HEK293 (cell line): ENCODE measurements around the gene NEURL1.

Experiments
- CTCF ChIA-PET: fragments of 350-600 bp; formaldehyde crosslinking; extraction: SDS; loops from one replicate; lab custom pipeline; 2021; ENCODE audit warnings: antibody characterized with exemption; lab: Yijun Ruan, JAX
- POLR2A ChIA-PET: fragments of 300-600 bp; formaldehyde crosslinking; extraction: SDS; loops from one replicate; lab custom pipeline; 2020; ENCODE audit warnings: antibody characterized with exemption, inconsistent platforms; lab: Yijun Ruan, JAX
- H3K27ac ChIP-seq: fragments of 200-500 bp; sonication (Bioruptor generic); 2 replicates; pipeline ENCODE4 v1.5.1; 2014; ENCODE audit warnings: low read depth, low read length, control low read depth, inconsistent platforms; ENCODE audit errors: extremely low read depth
- H3K36me3 ChIP-seq, 2 experiments: fragments of 200-500 bp in 1 of 2; sonication (Bioruptor generic) in 1 of 2; 1 replicate in 1 of 2; 2 replicates in 1 of 2; pipeline ENCODE4 v1.5.1; 2014 to 2017; ENCODE audit warnings: inconsistent platforms in 2 of 2, low read length in 2 of 2; ENCODE audit not compliant: control insufficient read depth in 2 of 2, insufficient read depth in 1 of 2
- H3K4me1 ChIP-seq: fragments of 200-500 bp; sonication (Bioruptor generic); 2 replicates; pipeline ENCODE4 v1.5.1; 2014; ENCODE audit warnings: mild to moderate bottlenecking, low read length, inconsistent platforms; ENCODE audit not compliant: control insufficient read depth, insufficient read depth
- H3K4me3 ChIP-seq: 2 replicates; pipeline ENCODE4 v1.5.1; 2011; ENCODE audit warnings: low read depth, mild to moderate bottlenecking, control low read depth, low read length, moderate library complexity
- H3K9me3 ChIP-seq: fragments of 200-500 bp; sonication (Bioruptor generic); 2 replicates; pipeline ENCODE4 v1.5.1; 2014; ENCODE audit warnings: low read depth, low read length, inconsistent platforms; ENCODE audit not compliant: control insufficient read depth, insufficient read depth
- FEZF1 ChIP-seq: fragments of 450-650 bp; formaldehyde crosslinking; IDR thresholded peaks from 2 replicates; pipeline ENCODE4 v1.5.1; 2016; ENCODE audit warnings: missing biosample characterization, missing genetic modification characterization
- OVOL3 ChIP-seq: fragments of 450-650 bp; formaldehyde crosslinking; IDR thresholded peaks from 2 replicates; pipeline ENCODE4 v1.5.1; 2016; ENCODE audit warnings: missing biosample characterization, missing genetic modification characterization
- ZIC2 ChIP-seq: fragments of 450-650 bp; formaldehyde crosslinking; IDR thresholded peaks from 2 replicates; pipeline ENCODE4 v1.5.1; 2016; ENCODE audit warnings: missing biosample characterization, missing genetic modification characterization
- ZNF169 ChIP-seq: fragments of 450-650 bp; formaldehyde crosslinking; IDR thresholded peaks from 2 replicates; pipeline ENCODE4 v1.5.1; 2016; ENCODE audit warnings: missing biosample characterization, missing genetic modification characterization
- ZNF202 ChIP-seq: fragments of 450-650 bp; formaldehyde crosslinking; IDR thresholded peaks from 2 replicates; pipeline ENCODE4 v1.5.1; 2016; ENCODE audit warnings: missing biosample characterization, missing genetic modification characterization, borderline replicate concordance
- ZNF211 ChIP-seq: fragments of 450-650 bp; formaldehyde crosslinking; IDR thresholded peaks from 2 replicates; pipeline ENCODE4 v1.5.1; 2016; ENCODE audit warnings: low read depth, missing biosample characterization, missing genetic modification characterization
- ZNF280C ChIP-seq: fragments of 450-650 bp; formaldehyde crosslinking; IDR thresholded peaks from 2 replicates; pipeline ENCODE4 v1.5.1; 2016; ENCODE audit warnings: missing biosample characterization, missing genetic modification characterization
- ZNF404 ChIP-seq: fragments of 450-650 bp; formaldehyde crosslinking; IDR thresholded peaks from 2 replicates; pipeline ENCODE4 v1.5.1; 2017; ENCODE audit warnings: missing biosample characterization, missing genetic modification characterization
- ZNF433 ChIP-seq: fragments of 450-650 bp; formaldehyde crosslinking; IDR thresholded peaks from 2 replicates; pipeline ENCODE4 v1.5.1; 2016; ENCODE audit warnings: missing biosample characterization, missing genetic modification characterization, low read depth
- ZNF645 ChIP-seq: fragments of 450-650 bp; formaldehyde crosslinking; IDR thresholded peaks from 2 replicates; pipeline ENCODE4; 2016; ENCODE audit warnings: missing biosample characterization, missing genetic modification characterization
- ZNF701 ChIP-seq: fragments of 450-650 bp; formaldehyde crosslinking; IDR thresholded peaks from 2 replicates; pipeline ENCODE4 v1.5.1; 2016; ENCODE audit warnings: missing biosample characterization, missing genetic modification characterization
- ZNF747 ChIP-seq: fragments of 450-650 bp; formaldehyde crosslinking; IDR thresholded peaks from 2 replicates; pipeline ENCODE4 v1.5.1; 2016; ENCODE audit warnings: missing biosample characterization, missing genetic modification characterization
- ZNF776 ChIP-seq: fragments of 450-650 bp; formaldehyde crosslinking; IDR thresholded peaks from 2 replicates; pipeline ENCODE4 v1.5.0; 2017; ENCODE audit warnings: missing biosample characterization, missing genetic modification characterization, borderline replicate concordance
- ZNF791 ChIP-seq: fragments of 450-650 bp; formaldehyde crosslinking; IDR thresholded peaks from 2 replicates; pipeline ENCODE4 v1.5.1; 2016; ENCODE audit warnings: missing biosample characterization, missing genetic modification characterization
- ZSCAN30 ChIP-seq: fragments of 450-650 bp; IDR thresholded peaks from 2 replicates; pipeline ENCODE4 v1.5.1; 2018; ENCODE audit warnings: missing biosample characterization, mild to moderate bottlenecking, missing genetic modification characterization, moderate library complexity
- TF ChIP-seq, protein P1 (sequence below): fragments of 450-650 bp; formaldehyde crosslinking; IDR thresholded peaks from 2 replicates; pipeline ENCODE4 v1.5.1; 2017; ENCODE audit warnings: missing biosample characterization, missing genetic modification characterization
- TF ChIP-seq, protein P2 (sequence below): fragments of 450-650 bp; formaldehyde crosslinking; IDR thresholded peaks from 2 replicates; pipeline ENCODE4 v1.5.1; 2016; ENCODE audit warnings: missing biosample characterization, missing genetic modification characterization
- TF ChIP-seq, protein P3 (sequence below): fragments of 450-650 bp; formaldehyde crosslinking; IDR thresholded peaks from 2 replicates; pipeline ENCODE4 v1.5.1; 2016; ENCODE audit warnings: missing biosample characterization, missing genetic modification characterization
- TF ChIP-seq, protein P4 (sequence below): fragments of 450-650 bp; IDR thresholded peaks from 2 replicates; pipeline ENCODE4 v1.5.1; 2018; ENCODE audit warnings: missing biosample characterization, mild to moderate bottlenecking, missing genetic modification characterization

Gene NEURL1

GRCh38 chr10:103523683-103524082 is 30.2 kb downstream of the NEURL1 start:
- POLR2A ChIA-PET, result no interaction called here
- CTCF ChIA-PET, result interaction anchor here (0.9 kb wide), 1 partner anchor 19 kb away, joined by 7 read pairs; no protein-coding TSS in a partner anchor

More at GRCh38 chr10:103523683-103524082, 30.2 kb downstream of the NEURL1 start:
- Histone ChIP-seq H3K36me3 (no peaks in the 10 kb centered on the region), H3K9me3 (no peaks in the 10 kb centered on the region), H3K4me3 (no peak overlapping the region), H3K27ac (no peak overlapping the region), H3K4me1 (no peaks in the 10 kb centered on the region)
- TF ChIP-seq ZNF202 (tag by site-specific recombination), result no peak
- TF ChIP-seq OVOL3 (tag by site-specific recombination), result no peak
- no peak for TF ChIP-seq ZNF169 (tag by site-specific recombination)
- TF ChIP-seq, protein P1, sequence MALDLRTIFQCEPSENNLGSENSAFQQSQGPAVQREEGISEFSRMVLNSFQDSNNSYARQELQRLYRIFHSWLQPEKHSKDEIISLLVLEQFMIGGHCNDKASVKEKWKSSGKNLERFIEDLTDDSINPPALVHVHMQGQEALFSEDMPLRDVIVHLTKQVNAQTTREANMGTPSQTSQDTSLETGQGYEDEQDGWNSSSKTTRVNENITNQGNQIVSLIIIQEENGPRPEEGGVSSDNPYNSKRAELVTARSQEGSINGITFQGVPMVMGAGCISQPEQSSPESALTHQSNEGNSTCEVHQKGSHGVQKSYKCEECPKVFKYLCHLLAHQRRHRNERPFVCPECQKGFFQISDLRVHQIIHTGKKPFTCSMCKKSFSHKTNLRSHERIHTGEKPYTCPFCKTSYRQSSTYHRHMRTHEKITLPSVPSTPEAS (tag by site-specific recombination), result no peak
- TF ChIP-seq ZNF791, result no peak
- no peak for TF ChIP-seq ZNF433 (tag by site-specific recombination)
- no peak for TF ChIP-seq FEZF1 (tag by site-specific recombination)
- no peak for TF ChIP-seq ZSCAN30
- TF ChIP-seq, protein P2, sequence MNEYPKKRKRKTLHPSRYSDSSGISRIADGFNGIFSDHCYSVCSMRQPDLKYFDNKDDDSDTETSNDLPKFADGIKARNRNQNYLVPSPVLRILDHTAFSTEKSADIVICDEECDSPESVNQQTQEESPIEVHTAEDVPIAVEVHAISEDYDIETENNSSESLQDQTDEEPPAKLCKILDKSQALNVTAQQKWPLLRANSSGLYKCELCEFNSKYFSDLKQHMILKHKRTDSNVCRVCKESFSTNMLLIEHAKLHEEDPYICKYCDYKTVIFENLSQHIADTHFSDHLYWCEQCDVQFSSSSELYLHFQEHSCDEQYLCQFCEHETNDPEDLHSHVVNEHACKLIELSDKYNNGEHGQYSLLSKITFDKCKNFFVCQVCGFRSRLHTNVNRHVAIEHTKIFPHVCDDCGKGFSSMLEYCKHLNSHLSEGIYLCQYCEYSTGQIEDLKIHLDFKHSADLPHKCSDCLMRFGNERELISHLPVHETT (tag by site-specific recombination), result no peak
- TF ChIP-seq ZNF776, result no peak
- no peak for TF ChIP-seq ZNF404 (tag by site-specific recombination)
- no peak for TF ChIP-seq ZNF280C (tag by site-specific recombination)
- TF ChIP-seq ZNF747 (tag by site-specific recombination), result no peak
- TF ChIP-seq, protein P3, sequence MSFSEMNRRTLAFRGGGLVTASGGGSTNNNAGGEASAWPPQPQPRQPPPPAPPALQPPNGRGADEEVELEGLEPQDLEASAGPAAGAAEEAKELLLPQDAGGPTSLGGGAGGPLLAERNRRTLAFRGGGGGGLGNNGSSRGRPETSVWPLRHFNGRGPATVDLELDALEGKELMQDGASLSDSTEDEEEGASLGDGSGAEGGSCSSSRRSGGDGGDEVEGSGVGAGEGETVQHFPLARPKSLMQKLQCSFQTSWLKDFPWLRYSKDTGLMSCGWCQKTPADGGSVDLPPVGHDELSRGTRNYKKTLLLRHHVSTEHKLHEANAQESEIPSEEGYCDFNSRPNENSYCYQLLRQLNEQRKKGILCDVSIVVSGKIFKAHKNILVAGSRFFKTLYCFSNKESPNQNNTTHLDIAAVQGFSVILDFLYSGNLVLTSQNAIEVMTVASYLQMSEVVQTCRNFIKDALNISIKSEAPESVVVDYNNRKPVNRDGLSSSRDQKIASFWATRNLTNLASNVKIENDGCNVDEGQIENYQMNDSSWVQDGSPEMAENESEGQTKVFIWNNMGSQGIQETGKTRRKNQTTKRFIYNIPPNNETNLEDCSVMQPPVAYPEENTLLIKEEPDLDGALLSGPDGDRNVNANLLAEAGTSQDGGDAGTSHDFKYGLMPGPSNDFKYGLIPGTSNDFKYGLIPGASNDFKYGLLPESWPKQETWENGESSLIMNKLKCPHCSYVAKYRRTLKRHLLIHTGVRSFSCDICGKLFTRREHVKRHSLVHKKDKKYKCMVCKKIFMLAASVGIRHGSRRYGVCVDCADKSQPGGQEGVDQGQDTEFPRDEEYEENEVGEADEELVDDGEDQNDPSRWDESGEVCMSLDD (tag by site-specific recombination), result no peak
- no peak for TF ChIP-seq ZNF645 (tag by site-specific recombination)
- no peak for TF ChIP-seq ZNF701 (tag by site-specific recombination)
- no peak for TF ChIP-seq ZIC2 (tag by site-specific recombination)
- TF ChIP-seq, protein P4, sequence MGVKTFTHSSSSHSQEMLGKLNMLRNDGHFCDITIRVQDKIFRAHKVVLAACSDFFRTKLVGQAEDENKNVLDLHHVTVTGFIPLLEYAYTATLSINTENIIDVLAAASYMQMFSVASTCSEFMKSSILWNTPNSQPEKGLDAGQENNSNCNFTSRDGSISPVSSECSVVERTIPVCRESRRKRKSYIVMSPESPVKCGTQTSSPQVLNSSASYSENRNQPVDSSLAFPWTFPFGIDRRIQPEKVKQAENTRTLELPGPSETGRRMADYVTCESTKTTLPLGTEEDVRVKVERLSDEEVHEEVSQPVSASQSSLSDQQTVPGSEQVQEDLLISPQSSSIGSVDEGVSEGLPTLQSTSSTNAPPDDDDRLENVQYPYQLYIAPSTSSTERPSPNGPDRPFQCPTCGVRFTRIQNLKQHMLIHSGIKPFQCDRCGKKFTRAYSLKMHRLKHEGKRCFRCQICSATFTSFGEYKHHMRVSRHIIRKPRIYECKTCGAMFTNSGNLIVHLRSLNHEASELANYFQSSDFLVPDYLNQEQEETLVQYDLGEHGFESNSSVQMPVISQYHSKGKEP (tag by site-specific recombination), result no peak
- no peak for TF ChIP-seq ZNF211 (tag by site-specific recombination)
